Testis (tissue), 3 donors: ENCODE measurements around the gene TMEM63A. TPM values are rescaled to one million over a fixed set of nuclear protein-coding genes. Genes with fewer than 3 reads are reported as not detected.
"Not testable (repeated sequence)": the region's sequence is repeated elsewhere in the genome, so short reads cannot be mapped to it uniquely, and the experiment has no call there.

ENCODE experiments used
- DNase-seq: peaks from one replicate; pipeline ENCODE4 v3.0.0-alpha.2; 2019
- H3K27ac ChIP-seq, 2 donors: fragments of 200-600 bp; sonication (generic); one replicate each; pipeline ENCODE4 v1.5.1; 2019
- H3K27me3 ChIP-seq: fragments of 200-600 bp; sonication (generic); one replicate; pipeline ENCODE4 v1.5.1; 2019
- H3K36me3 ChIP-seq: fragments of 200-600 bp; sonication (generic); one replicate; pipeline ENCODE4 v1.5.1; 2017; ENCODE audit warnings: low read depth; ENCODE audit errors: missing control alignments
- H3K4me1 ChIP-seq: fragments of 200-600 bp; sonication (generic); one replicate; pipeline ENCODE4 v1.5.1; 2019
- H3K4me3 ChIP-seq, 2 donors: fragments of 200-600 bp; sonication (generic); one replicate each; pipeline ENCODE4 v1.5.1; 2017 to 2019
- H3K9me3 ChIP-seq: fragments of 200-600 bp; sonication (generic); one replicate; pipeline ENCODE4 v1.5.1; 2017
- CTCF ChIP-seq, 3 experiments: fragments of 450-650 bp in 2 of 3; fragments of 200-600 bp in 1 of 3; sonication (generic) in 1 of 3; IDR thresholded peaks; one replicate each; pipeline ENCODE4 v1.5.1; 2016 to 2019; ENCODE audit warnings: antibody characterized with exemption in 3 of 3, mild to moderate bottlenecking in 2 of 3, moderate library complexity in 1 of 3
- POLR2A ChIP-seq: fragments of 450-650 bp; IDR thresholded peaks from one replicate; pipeline ENCODE4 v1.6.1; 2017; ENCODE audit warnings: antibody characterized with exemption, mild to moderate bottlenecking, moderate library complexity
- WGBS, 2 donors: methylation state at CpG; one replicate each; pipeline ENCODE4 v1.1.5; 2018; 5-methylcytosine and 5-hydroxymethylcytosine counted together
- intact Hi-C: fragments of 100-400 bp; cut with DNase I; formaldehyde crosslinking; loops from one replicate; pipeline ENCODE4 v1.15.1; 2023; ENCODE audit warnings: low total_unique reads
- polyA plus RNA-seq: library from polyadenylated mRNA; stranded (reverse); fragments of 350-450 nt; fragmentation: Illumina TruSeq; extraction: RNeasy Lipid Tissue Mini Kit (QIAGEN cat#74804); gene quantifications from one replicate; pipeline ENCODE4 v1.2.3, GENCODE V29; 2014; ENCODE audit warnings: low read depth, low replicate concordance; ENCODE audit not compliant: insufficient read depth
- total RNA-seq, 2 donors: library from RNA; depleted of rRNA; stranded (reverse); fragments of >200 nt; gene quantifications; one replicate each; pipeline ENCODE4 v1.2.3, GENCODE V29; 2016

Gene TMEM63A
- total and polyA plus RNA-seq, 3 donors from 2014 or later, result 13.6 to 51.7 (median 46.9) TPM

- no peaks in the 10 kb centered on the region for H3K36me3 ChIP-seq
- DNase-seq, result no peak
- H3K27me3 ChIP-seq, result no peaks in the 10 kb centered on the region
- intact Hi-C loops, result no loop called here
- H3K4me3 ChIP-seq, result no peak overlapping the region
- TF ChIP-seq CTCF (IDR thresholded peaks at IDR 0.05), result no peak
- no peak for TF ChIP-seq POLR2A
- H3K9me3 ChIP-seq, result no peaks in the 10 kb centered on the region
- peaks cover 61% of the 10 kb centered on the region for H3K4me1 ChIP-seq
- peak overlapping the region; percentile 76 to 87 for H3K27ac ChIP-seq
- WGBS, 2 donors, result 59 to 69% methylated on average over 8 of the region's 8 CpGs
These were observed 69.5 kb downstream of the TMEM63A start for GRCh38 chr1:225812488-225813213.

- TF ChIP-seq CTCF (IDR thresholded peaks at IDR 0.05) (peak in 1 of 3 experiments; percentile 19), POLR2A (no peak)
- H3K4me1 ChIP-seq, result peaks cover 54% of the 10 kb centered on the region
These were observed 70.3 kb downstream of the TMEM63A start for GRCh38 chr1:225811622-225812487.

GRCh38 chr1:225810579-225811538 lies 71.3 kb downstream of the TMEM63A start:
- DNase-seq, result peak; percentile 55
- H3K4me3 ChIP-seq, result peak overlapping the region; percentile 73 to 77
- 2 to 6% methylated on average over 26 to 29 of the region's 29 CpGs for WGBS, 2 donors
- H3K9me3 ChIP-seq, intact Hi-C loops, H3K36me3 ChIP-seq, H3K27me3 ChIP-seq: not testable (repeated sequence)
- H3K27ac ChIP-seq, result peak overlapping the region; percentile 70 to 87
- H3K4me1 ChIP-seq, result peaks cover 44% of the 10 kb centered on the region

More at GRCh38 chr1:225811622-225812487, 70.3 kb downstream of the TMEM63A start:
- H3K36me3 ChIP-seq, result no peaks in the 10 kb centered on the region
- DNase-seq, result peak; percentile 65
- H3K27ac ChIP-seq, result peak overlapping the region; percentile 70 to 87
- H3K9me3 ChIP-seq, result no peaks in the 10 kb centered on the region
- peak overlapping the region; percentile 73 to 77 for H3K4me3 ChIP-seq
- WGBS, 2 donors, result 41 to 44% methylated on average over 9 to 10 of the region's 10 CpGs
- intact Hi-C loops, result no loop called here
- no peaks in the 10 kb centered on the region for H3K27me3 ChIP-seq

GRCh38 chr1:225809842-225810578 lies 72.2 kb downstream of the TMEM63A start, which contains the start of gene EPHX1:
Gene EPHX1, plus strand, starts transcription at chr1:225810124. Its CDS starts 18,606 bp downstream, at chr1:225828730.
- H3K9me3 ChIP-seq, result no peaks in the 10 kb centered on the region
- peak; percentile 93 for DNase-seq
- TF ChIP-seq POLR2A (no peak), CTCF (IDR thresholded peaks at IDR 0.05) (peak in 1 of 3 experiments; percentile 9)
- H3K36me3 ChIP-seq, result no peaks in the 10 kb centered on the region
- WGBS, 2 donors, result 0% methylated on average over 8 to 77 of the region's 80 CpGs
- peak within 1 kb of the TSS; percentile 73 to 77 for H3K4me3 ChIP-seq
- no peaks in the 10 kb centered on the region for H3K27me3 ChIP-seq
- peak within 1 kb of the TSS; percentile 70 to 87 for H3K27ac ChIP-seq
- intact Hi-C loops, result no loop called here
- H3K4me1 ChIP-seq, result peaks cover 38% of the 10 kb centered on the region
